Stimulated activated CD8-positive, alpha-beta memory T cell treated with anti-CD3 and anti-CD28 coated beads, Interleukin-12 subunit alpha, Interleukin-12 subunit beta, amount 100 ng/mL, for 4 hours (primary cell): Measurements from ENCODE around the gene NPC2.

Source experiments
- DNase-seq: peaks from one replicate; pipeline ENCODE4 v3.0.0-alpha.2; 2020; ENCODE audit warnings: low read depth

The NPC2 gene

DNA sequence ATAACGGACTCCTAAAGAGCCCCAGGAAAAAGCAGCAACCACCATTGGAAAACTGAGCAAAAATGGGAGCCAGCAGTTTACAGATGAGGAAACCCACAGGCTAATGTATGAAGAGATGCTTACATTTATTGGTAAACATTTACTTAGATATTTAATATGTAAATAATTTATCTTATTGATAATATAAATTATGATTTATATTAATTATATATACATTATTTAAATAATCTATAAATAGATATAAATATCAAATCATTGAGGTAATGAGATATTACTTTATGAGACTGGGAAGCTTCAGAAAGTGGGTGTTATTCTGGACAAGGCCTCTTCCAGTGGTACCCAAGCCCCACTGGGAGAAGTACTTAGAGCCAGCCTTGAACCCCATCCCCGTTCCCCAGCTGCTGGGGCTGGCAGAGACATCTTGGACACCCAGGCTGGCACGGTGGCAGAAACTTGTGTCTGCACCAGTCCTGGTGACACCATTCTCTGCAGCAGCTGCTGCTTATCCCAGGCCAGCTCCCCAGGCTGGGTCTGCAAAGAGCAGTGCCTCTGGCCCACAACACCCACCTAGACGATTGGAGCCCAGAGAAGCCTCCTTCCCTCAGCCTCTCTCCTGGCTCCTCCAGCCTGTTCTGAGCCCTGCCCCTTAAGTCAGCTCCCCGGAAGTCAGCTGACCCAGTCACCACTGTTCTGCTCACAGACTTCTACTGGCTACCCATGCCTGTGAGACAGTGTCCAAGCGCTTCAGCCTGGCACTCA, 26.4 kb upstream of the NPC2 start:
- DNase-seq, result no peak

GRCh38 chr14:74518221-74518620, 25.1 kb upstream of the NPC2 start:
- no peak for DNase-seq

- DNase-seq, result no peak
Measured at GRCh38 chr14:74517731-74518130, 24.6 kb upstream of the NPC2 start.

GRCh38 chr14:74516451-74517160, 23.5 kb upstream of the NPC2 start:
- no peak for DNase-seq

DNA sequence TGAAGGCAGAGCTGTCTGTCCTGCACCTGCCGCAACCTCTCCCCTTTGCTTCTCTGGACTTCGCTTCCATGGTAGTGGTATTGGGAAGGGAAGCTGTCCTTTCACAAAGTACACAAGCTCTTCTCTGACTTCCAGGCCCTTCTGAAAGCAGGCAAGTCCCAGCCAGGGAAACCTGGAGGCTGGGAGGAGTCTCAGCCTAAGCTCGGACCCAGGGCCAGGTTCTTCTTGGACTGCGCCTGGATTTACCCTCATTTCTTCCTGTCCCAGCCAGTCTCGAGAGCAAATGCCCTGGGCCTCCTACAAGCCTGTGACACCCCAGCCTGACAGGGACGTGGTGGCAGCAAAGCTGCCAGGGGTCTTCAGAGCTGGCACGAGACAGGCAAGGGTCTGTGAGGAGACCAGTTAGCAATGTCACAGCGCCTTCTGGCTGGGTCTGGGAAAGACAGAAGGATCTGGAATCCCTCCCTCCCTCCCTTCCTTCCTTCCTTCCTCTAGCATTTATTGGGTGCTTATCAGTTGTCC, 22.8 kb upstream of the NPC2 start:
- no peak for DNase-seq

GRCh38 chr14:74514471-74514941, 21.4 kb upstream of the NPC2 start:
- no peak for DNase-seq

GRCh38 chr14:74511966-74512830, 19.1 kb upstream of the NPC2 start:
- no peak for DNase-seq

GRCh38 chr14:74510959-74511409, 17.9 kb upstream of the NPC2 start:
- no peak for DNase-seq

DNA sequence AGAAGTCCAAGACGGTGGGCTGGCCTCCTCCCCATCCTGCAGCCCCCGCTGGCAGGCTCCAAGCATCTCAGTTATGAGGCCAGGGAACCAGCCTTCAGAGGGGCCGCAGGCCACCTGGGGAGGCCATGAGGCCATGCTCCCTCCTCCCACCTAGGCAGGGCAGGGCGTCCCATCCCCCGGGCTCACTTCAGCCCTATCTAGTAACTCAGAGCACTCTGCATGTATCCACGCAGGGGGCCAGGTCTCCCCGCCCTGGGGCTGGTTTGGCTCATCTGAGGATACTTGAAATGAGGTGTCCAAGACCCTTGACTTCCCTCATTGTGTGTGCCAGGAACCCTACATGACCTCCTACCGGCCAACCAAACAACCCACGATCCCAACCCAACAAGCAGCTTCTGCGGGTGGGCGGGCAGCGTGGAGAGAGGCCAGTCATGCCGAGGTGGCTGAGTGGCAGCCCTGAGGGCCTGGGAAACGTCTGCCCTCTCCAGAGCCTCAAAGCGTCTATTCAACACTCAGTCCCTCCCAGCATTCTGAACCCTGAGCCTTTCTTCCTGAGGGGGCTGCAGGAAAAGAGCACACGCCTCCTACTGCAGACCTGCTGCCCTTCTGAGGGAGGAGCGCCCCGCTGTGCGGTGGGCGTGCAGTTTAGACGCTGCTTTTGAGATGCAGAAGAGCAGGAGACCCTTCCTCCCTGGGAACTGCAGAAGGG, 17.3 kb upstream of the NPC2 start:
- DNase-seq, result no peak

- DNase-seq, result no peak
Measured at GRCh38 chr14:74509587-74510222, 16.6 kb upstream of the NPC2 start.

DNA sequence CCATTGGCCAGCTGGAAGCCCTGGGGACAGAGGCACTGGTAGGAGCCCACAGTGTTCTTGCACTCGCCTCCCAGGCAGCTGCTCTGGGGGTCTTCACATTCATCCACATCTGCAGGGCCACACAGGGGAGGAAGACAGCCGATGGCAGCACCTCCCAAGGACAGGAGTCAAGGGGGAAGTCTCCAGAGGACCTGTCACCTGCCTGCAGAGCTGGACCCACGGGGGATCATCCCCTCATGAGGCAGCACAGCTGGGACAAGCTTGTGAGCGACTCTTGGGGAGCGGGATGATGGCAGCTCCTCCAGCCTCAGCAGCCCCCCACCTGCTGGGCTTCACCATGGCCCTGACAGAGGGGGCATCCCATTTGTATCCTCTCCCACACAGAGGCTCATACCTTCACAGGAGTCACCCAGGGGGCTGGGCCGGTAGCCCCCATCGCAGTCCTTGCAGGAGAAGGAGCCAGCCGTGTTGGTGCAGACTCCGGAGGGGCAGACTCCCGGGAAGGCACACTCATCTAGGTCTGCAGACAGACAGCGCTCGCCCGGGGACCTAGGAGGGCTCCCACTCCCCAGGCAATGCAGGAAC, 15.8 kb upstream of the NPC2 start:
- DNase-seq, result no peak

DNA sequence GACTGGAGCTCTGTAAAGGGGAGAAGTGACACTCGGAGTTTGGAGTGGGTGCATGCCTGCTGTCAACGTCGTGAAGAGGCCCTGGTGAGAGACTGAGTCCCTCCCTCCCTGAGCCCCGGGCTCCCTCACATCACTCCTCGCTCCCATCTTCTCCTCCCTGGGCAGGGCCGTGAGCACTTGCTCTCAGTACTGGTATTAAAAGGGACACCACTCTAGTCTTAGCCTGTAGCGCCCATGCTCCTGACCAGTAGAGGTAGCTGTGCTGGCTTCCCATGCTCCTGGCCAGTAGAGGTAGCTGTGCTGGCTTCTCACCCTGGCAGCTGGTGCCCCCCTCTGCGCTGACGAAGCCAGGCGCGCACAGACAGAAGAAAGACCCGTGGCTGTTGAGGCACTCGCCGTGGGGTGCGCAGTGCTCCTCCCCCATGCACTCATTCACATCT, 15.2 kb upstream of the NPC2 start:
- no peak for DNase-seq

GRCh38 chr14:74507840-74508239, 14.7 kb upstream of the NPC2 start:
- no peak for DNase-seq

GRCh38 chr14:74507085-74507484, 14.0 kb upstream of the NPC2 start:
- DNase-seq, result no peak

DNA sequence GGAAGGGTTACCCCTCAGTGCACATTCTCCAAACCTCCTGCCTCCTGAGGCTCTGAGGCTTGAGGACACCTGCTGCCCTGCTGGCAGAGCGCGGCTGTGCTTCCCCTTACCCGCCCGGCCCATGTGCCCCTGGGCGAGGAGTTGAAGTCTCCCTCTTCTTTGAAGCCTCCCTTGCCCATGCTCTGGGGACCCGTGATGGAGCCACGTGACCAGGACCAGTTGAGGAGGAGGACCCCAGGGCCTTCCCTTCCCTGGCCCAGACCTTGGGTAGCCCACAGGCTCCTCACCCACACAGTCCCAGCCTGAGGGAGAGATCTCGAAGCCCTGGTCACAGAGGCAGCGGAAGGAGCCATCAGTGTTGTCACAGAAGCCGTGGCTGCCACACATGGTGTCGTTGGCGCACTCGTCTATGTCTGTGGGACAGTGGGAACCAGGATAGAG, 13.3 kb upstream of the NPC2 start:
- no peak for DNase-seq

DNA sequence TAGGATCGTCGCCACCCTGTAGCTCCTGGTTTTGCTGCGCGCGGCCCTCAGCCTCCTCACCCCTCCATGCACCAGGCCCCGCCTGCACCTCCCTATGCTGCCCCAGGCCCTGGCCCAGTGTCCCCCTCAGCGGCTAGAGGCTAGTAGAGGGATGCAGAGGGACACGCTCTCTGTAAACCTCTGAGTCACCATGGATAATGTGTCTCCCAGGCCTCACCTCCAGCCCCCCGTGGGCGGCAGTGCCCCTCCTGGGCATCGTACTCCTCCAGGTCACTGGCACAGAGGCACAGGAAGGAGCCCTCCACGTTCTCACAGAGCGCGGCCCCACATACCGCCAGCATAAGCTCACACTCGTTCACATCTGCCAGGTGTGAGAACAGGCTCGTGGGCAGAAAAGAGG, 12.7 kb upstream of the NPC2 start:
- no peak for DNase-seq

DNA sequence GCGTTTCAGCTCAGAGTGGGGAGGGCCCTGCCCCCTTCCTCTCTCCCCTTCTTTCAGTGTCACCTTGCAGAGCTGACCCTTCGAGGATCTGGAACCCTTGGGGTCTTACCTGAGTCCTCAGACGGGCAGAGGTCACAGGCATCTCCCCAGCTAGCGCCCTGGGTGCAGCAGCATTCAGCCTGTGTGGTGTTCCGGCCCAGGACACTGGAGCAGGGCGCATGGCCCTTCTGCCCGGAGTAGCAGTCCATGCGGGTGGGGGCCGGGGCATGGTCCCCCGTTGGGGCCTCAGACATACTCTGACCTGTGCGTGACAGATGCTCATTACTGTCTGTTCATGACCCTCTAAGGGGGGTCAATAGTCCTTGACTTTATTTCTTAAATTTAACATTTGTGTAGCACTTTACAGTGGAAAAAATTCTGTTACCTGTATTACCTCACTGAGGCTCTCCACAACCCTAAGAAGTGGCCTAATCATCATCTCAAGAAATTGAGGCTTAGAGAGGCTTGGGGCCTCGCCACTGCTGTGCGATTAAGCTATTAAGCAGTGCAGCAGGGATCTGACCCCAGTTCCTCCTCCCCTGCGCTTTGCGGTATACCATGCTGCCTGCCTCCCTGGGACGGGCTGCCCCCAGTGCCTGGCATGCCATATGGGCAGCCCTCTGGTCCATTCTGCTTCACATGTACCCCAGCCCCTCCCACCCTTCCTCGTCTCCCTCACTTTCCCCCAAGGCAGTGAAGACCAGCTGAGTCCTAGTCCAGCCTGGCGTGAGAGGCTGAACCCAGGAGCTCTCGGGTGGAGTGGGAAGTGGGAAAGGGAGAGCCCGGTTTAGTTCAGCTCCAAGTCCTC, 12.0 kb upstream of the NPC2 start:
- no peak for DNase-seq

GRCh38 chr14:74504412-74504811, 11.3 kb upstream of the NPC2 start:
- DNase-seq, result no peak

DNA sequence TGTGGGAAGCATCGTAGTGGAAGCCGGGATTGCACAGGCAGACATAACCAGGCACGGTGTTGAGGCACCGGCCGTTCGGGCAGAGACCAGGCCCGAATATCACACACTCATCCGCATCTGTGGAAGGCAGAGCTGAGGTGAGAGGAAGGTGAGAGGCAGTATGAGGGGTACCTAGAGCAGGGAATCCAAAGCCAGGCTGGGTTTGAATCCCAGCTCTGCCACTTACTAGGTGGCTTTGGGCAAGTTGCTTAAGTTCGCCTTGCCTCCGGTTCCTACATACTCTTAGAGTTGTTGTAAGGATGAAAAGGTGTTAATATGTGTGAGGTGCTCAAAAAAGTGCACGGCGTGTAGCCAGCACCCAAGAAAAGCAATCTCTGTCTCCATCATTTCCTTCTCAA, 10.8 kb upstream of the NPC2 start:
- no peak for DNase-seq
